ENCODE data around the gene FAM163B.

The FAM163B gene

GRCh38 chr9:133538176-133538575, 71.0 kb downstream of the FAM163B start:
- TF ChIP-seq, protein P1, sequence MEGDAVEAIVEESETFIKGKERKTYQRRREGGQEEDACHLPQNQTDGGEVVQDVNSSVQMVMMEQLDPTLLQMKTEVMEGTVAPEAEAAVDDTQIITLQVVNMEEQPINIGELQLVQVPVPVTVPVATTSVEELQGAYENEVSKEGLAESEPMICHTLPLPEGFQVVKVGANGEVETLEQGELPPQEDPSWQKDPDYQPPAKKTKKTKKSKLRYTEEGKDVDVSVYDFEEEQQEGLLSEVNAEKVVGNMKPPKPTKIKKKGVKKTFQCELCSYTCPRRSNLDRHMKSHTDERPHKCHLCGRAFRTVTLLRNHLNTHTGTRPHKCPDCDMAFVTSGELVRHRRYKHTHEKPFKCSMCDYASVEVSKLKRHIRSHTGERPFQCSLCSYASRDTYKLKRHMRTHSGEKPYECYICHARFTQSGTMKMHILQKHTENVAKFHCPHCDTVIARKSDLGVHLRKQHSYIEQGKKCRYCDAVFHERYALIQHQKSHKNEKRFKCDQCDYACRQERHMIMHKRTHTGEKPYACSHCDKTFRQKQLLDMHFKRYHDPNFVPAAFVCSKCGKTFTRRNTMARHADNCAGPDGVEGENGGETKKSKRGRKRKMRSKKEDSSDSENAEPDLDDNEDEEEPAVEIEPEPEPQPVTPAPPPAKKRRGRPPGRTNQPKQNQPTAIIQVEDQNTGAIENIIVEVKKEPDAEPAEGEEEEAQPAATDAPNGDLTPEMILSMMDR (IDR thresholded peaks at IDR 0.05), result no peak

DNA sequence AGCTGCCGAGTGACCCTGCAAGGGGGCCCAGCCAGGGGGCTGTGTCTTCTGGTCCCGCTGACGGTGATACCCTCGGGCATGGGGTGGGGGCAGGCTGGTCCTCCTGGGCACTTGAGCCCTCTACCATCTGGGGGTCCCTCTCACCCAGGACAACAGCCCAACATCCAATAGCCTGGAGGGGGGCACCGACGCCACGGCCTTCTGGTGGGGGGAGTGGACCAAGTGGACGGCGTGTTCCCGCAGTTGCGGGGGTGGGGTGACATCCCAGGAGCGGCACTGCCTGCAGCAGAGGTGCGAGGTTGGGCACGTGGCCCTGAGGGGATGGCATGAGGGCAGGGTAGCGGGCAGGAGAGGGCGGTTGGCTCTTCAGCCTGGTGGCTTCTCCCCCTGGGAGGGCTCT, 71.9 kb downstream of the FAM163B start:
- TF ChIP-seq, protein P1 (IDR thresholded peaks at IDR 0.05), result no peak

DNA sequence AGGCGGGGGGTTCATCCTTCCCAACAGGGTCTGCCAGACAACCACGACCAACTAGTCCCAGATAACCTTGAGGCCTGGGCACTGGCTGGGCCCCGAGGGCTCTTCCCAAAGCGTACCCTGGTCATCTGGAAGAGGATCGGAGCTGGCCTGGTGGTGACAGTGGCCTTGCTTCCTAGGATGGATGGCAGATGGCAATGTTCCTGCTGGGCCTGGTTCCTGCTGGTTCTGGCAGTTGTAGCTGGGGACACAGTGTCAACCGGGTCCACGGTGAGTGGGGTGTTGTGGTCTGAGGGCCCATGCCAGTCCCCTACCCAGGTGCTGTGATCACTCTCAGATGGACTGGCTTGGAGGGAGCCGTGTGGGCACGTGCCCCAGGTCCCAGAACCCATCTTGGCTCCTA, 72.7 kb downstream of the FAM163B start:
- TF ChIP-seq, protein P1 (IDR thresholded peaks at IDR 0.05), result no peak

DNA sequence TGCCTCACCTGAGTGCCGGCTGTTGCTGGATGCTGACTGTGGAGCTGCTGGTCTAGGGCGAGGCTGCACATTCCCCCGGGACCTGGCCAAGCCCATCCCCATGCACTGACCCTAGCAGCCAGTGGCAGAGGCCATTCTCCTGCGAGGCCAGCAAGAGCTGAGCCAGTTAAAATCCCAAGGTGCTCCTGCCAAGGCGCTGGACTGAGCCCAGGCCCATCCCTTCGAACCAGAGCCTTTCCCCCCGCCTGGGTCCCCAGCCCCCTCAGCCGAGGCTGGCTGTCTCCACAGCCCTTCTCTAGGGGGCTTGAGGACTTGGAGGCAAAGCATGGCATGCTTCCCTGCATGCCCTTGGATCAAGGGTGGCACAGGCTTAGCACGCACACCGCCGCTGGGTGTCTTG, 73.1 kb downstream of the FAM163B start:
- TF ChIP-seq, protein P1 (IDR thresholded peaks at IDR 0.05), result no peak

GRCh38 chr9:133535306-133535877, 73.8 kb downstream of the FAM163B start:
- TF ChIP-seq, protein P1 (IDR thresholded peaks at IDR 0.05), result no peak

GRCh38 chr9:133534346-133535291, 74.6 kb downstream of the FAM163B start, which contains the start of gene ADAMTSL2:
ADAMTSL2 (plus strand) TSS chr9:133534704; CDS start chr9:133536713, 2,009 bp downstream.
- TF ChIP-seq, protein P1 (IDR thresholded peaks at IDR 0.05), result no peak

- TF ChIP-seq, protein P1 (IDR thresholded peaks at IDR 0.05), result no peak
Observed at GRCh38 chr9:133533857-133534256, 75.3 kb downstream of the FAM163B start.
